HUDEP-2 (cell line): ENCODE measurements around the gene TMEM204.
"Not testable (repeated sequence)": the region's sequence is repeated elsewhere in the genome, so short reads cannot be mapped to it uniquely, and the experiment has no call there.

ENCODE experiments used
- DNase-seq, 76 experiments: peaks; one replicate each; lab custom pipeline; 2025; ENCODE audit not compliant: unreplicated experiment in 76 of 76; lab: John Stamatoyannopoulos, UW

TMEM204 gene

GRCh38 chr16:1581804-1582203 lies 48.3 kb downstream of the TMEM204 start:
- no peak for DNase-seq

- no peak for DNase-seq
These were observed 49.7 kb downstream of the TMEM204 start for GRCh38 chr16:1583180-1583579.

GRCh38 chr16:1584926-1585484 lies 51.5 kb downstream of the TMEM204 start:
- no peak for DNase-seq

GRCh38 chr16:1590366-1590765 lies 56.9 kb downstream of the TMEM204 start:
- DNase-seq = no peak

GRCh38 chr16:1590930-1591705 lies 57.7 kb downstream of the TMEM204 start:
- no peak for DNase-seq

GRCh38 chr16:1592446-1592845 lies 59.0 kb downstream of the TMEM204 start:
- DNase-seq = no peak

- DNase-seq = not testable (repeated sequence)
These were observed 62.0 kb downstream of the TMEM204 start for GRCh38 chr16:1595511-1595910.

GRCh38 chr16:1596516-1596915 lies 63.0 kb downstream of the TMEM204 start:
- DNase-seq = no peak

- DNase-seq = no peak
These were observed 63.7 kb downstream of the TMEM204 start for GRCh38 chr16:1597154-1597553.

- DNase-seq = no peak
These were observed 67.6 kb downstream of the TMEM204 start for GRCh38 chr16:1601031-1601430.

GRCh38 chr16:1601489-1601888 lies 68.0 kb downstream of the TMEM204 start:
- no peak for DNase-seq

- DNase-seq = no peak
These were observed 68.8 kb downstream of the TMEM204 start for GRCh38 chr16:1602285-1602684.
